Measurements from ENCODE around the gene TBX20.
A peak's percentile ranks its signal among the peaks of the same experiment; 100 is the strongest.

The TBX20 gene

DNA sequence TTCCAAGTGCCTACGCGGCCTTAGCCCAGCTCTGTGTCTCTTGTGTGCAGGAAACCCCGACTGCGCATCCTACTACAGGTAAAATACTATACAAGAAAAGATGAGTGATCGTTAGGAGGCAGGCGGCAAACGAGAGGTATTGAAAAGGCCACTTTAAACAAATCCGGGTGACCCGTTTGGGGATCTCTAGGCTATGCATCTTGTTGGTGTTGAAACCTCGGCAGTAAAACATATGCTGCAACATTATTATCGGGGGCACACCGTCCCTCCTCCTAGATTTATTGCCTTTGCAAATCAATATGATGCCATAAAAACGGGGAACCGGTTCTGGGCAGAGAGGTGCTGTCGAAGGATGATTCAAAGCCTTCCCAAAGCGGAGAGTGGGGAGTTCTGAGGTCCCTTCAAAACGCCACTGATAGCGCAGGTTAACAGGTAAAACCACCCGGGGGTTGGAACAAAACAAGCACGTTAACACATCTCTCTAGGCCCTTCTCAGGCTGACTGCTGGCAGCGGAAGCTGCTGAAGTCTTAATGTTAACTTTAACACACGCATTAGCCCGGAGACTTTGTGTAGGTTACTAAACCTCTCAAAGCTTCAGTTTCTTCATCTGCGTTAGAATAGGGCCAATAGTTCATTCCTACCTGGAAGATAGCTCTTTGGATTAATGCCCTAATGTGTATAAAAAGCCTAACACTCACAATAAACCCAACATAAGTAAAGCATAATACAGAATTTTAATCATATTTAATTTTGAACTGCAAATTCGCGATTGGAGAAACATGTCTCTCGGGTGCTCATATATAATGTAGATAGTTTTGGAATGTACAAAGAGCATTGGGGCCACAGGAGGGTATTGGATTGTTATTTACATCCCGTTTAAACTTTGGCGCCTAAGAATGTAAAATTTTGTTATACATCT, 2.6 kb upstream of the TBX20 start:
- DNase-seq (ENCODE audit: low read depth, low spot score), result no peak
- POLR2A ChIA-PET, result no interaction called here
- CTCF ChIA-PET, result interaction anchor here (1.4 kb wide), 1 partner anchor 11 kb away, joined by 3 read pairs; no protein-coding TSS in a partner anchor

DNA sequence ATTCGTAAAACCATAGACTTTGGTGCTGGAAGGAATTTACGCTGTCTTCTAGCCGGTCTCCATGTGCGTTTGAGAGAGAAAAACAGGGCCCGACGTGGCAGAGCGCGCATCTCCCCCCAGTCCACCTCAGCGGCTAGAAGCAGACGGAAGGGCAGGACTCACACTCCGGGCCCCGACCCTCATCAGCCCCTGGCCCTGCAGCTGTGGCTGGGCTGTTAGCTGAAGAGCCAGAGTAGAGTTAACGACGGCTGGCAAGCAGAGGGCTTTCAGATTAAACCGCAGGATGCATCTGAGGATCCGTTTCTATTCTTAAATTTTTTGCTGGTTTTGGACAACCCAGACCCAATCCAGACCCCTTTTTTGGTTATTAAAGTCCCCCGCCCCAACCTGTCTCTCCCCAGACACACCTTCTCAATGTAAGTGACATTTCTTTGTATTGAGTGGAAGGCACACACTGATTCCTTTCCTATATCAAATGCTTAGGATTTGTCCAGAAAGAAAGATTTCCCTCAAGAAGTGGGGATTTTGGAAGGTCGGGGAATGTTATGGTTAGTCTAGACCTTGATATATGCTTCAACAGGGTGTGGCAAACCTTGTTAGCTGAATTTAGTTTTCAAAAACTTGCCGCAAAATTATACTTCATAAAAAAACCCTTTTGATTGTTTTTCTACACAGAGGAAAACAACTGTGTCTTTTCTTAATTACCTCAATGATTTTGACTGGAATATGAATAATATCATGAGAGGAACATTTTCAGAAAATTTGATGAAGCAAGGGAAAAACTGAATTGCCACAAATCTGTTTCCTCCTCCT, 1.7 kb upstream of the TBX20 start:
- CTCF ChIA-PET, result no interaction called here
- no peak overlapping the region for H3K4me3 ChIP-seq (ENCODE audit: low read depth, low read length)
- POLR2A ChIA-PET, result no interaction called here
- no peak for DNase-seq (ENCODE audit: low read depth, low spot score)
- TF ChIP-seq, protein P1, sequence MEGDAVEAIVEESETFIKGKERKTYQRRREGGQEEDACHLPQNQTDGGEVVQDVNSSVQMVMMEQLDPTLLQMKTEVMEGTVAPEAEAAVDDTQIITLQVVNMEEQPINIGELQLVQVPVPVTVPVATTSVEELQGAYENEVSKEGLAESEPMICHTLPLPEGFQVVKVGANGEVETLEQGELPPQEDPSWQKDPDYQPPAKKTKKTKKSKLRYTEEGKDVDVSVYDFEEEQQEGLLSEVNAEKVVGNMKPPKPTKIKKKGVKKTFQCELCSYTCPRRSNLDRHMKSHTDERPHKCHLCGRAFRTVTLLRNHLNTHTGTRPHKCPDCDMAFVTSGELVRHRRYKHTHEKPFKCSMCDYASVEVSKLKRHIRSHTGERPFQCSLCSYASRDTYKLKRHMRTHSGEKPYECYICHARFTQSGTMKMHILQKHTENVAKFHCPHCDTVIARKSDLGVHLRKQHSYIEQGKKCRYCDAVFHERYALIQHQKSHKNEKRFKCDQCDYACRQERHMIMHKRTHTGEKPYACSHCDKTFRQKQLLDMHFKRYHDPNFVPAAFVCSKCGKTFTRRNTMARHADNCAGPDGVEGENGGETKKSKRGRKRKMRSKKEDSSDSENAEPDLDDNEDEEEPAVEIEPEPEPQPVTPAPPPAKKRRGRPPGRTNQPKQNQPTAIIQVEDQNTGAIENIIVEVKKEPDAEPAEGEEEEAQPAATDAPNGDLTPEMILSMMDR (IDR thresholded peaks at IDR 0.05; ENCODE audit: insufficient read depth, low read length, missing control alignments), result no peak

More for the DNA sequence above, 2.6 kb upstream of the TBX20 start:
- TF ChIP-seq, protein P1 (IDR thresholded peaks at IDR 0.05; ENCODE audit: insufficient read depth, low read length, missing control alignments), result no peak
- H3K4me3 ChIP-seq (ENCODE audit: low read depth, low read length), result no peak overlapping the region

DNA sequence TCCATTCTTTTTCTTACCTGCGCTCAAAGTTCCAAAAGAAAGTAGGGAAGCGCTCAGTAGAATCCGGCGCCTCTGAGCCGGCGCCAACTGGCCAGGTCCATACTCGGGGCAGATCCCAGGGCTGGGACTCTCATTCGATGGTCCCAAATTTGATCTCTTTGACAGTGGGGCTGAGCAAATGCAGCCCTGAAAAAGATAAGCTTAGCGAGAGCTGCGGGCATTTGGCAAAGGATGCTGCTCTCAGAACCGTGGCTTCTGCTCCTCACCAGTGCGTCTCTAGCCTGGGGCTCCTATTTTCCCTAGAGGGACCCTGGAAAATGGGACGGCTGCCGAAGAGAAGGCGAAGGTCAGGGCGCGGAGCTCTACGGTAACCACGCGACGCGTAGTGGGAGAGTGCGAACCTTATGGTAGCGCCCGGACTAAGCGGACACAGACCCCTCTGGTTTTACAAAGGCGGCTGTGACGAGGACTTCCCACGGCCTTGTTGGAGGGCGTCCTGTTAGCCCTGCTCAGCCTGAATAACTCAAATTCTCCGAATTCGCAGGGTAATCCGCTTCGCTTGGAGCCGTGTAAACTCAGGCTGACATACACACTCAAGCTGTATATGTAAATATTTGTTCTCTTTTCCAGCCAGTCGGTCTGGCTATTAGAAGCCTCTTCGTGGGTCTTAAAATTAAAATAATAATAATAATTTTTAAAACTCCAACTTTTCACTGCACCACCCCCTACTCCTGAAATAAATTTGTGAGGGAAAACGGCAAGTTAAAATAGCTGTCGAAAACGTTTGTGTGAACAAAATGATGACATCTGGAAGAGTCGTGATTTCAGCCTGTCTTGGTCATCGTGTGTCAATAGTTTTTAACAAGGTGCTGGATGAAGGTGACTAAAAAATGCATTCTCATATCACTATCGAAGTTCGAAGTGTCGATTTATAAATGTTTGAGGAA, 869 bp upstream of the TBX20 start:
- TF ChIP-seq, protein P1 (IDR thresholded peaks at IDR 0.05; ENCODE audit: insufficient read depth, low read length, missing control alignments), result no peak
- no peak for DNase-seq (ENCODE audit: low read depth, low spot score)
- POLR2A ChIA-PET, result no interaction called here
- CTCF ChIA-PET, result no interaction called here
- peak overlapping the region; percentile 59 for H3K4me3 ChIP-seq (ENCODE audit: low read depth, low read length)

DNA sequence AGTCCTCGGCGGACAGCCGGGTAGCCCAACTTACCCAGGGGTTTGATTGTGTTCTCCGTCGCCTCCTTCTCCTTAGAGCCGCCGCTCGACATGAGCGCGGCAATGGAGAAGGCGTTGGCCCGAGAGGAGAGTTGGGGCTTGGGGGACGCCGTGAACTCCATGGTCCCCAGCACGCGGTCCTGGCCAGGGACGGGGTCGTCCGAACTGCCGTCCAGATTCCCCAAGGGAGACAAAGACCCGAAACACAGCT, 515 bp downstream of the TBX20 start:
- no peak for DNase-seq (ENCODE audit: low read depth, low spot score)
- ChIA-PET CTCF (no interaction called here), POLR2A (no interaction called here)
- TF ChIP-seq, protein P1 (IDR thresholded peaks at IDR 0.05; ENCODE audit: insufficient read depth, low read length, missing control alignments), result no peak
- peak overlapping the region; percentile 59 for H3K4me3 ChIP-seq (ENCODE audit: low read depth, low read length)

DNA sequence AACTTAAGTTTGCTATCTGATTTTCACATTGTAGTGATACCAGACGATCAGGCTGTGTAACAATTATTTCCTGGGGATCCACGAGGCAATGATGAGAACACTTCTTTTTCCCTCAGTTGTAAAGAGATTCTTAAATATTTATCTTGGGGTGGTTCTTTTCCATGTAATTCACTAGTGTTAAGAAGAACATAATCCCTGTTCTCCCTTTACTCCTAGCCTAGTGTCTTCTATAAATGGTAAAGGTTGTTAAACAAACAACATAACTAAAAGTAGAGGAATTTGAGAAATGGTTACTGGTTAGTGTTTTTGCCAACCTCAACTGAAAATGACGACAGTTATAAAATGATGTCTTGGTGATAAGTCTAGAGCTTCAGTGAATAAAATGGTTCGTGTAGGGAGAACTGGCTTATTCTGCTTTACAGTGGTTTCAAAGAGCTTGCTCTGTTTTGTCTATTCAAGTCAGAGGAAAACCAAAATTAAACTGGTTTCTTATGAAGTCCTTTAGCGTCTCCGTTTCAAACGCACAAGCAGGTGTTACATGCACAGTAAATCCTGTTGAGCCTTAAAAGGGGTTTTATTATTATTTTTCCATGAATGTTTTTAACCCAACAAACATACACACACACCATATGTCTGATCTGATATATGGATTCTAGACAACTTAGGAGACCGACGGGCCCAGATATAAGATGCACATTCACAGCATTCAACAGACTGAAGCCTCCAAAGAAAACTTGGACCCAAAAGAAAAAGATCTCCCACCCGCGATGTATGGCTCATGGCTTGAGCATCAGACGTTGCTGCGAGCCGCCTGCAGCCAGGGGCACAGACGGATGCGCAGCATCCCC, 1.1 kb downstream of the TBX20 start:
- CTCF ChIA-PET, result no interaction called here
- TF ChIP-seq, protein P1 (IDR thresholded peaks at IDR 0.05; ENCODE audit: insufficient read depth, low read length, missing control alignments), result no peak
- POLR2A ChIA-PET, result no interaction called here
- no peak for DNase-seq (ENCODE audit: low read depth, low spot score)
- H3K4me3 ChIP-seq (ENCODE audit: low read depth, low read length), result peak overlapping the region; percentile 59; the same call in 1 of the 2 replicates
